Measurements from ENCODE around the gene TMC8. TPM values are rescaled to one million over a fixed set of nuclear protein-coding genes. Genes with fewer than 3 reads are reported as not detected.
A peak's percentile ranks its signal among the peaks of the same experiment; 100 is the strongest.
"Not testable (repeated sequence)": the region's sequence is repeated elsewhere in the genome, so short reads cannot be mapped to it uniquely, and the experiment has no call there.

TMC8 gene
- polyA plus RNA-seq = 7.6 TPM
- long read RNA-seq, donor 1 = 0 reads
- long read RNA-seq, donor 2, partial matches to known transcripts = 12 of 12 reads
- long read RNA-seq, donor 2, other reads (novel, unspliced or antisense) = 0 of 12 reads
- long read RNA-seq, donor 3 = 0 reads
- long read RNA-seq, donor 4 = 0 reads
- long read RNA-seq, donor 5 = 0 reads
- long read RNA-seq, donor 6 = 0 reads
- long read RNA-seq, donor 7 = 0 reads
- long read RNA-seq, donor 8 = 0 reads
- long read RNA-seq, donor 9 = 0 reads
- long read RNA-seq, donor 10 = 0 reads
- long read RNA-seq, donor 11 = 0 reads

- no peak within 1 kb of the TSS for H3K27ac ChIP-seq (ENCODE audit: low read length)
- WGBS (ENCODE audit: insufficient coverage, low lambda C conversion rate) = no CpG with 5 or more reads among the region's 10 CpGs
- H3K27me3 ChIP-seq (ENCODE audit: control insufficient read depth, insufficient read depth, low read length) = peaks cover 16% of the 10 kb centered on the region
- H3K4me3 ChIP-seq (ENCODE audit: low read length) = peak within 1 kb of the TSS; percentile 20
- peaks cover 11% of the 10 kb centered on the region for H3K36me3 ChIP-seq (ENCODE audit: control insufficient read depth, insufficient read depth, low read length)
- DNase-seq = peak in 1 of 2 donors; percentile 37
- H3K9me3 ChIP-seq (ENCODE audit: control insufficient read depth, low read depth, low read length) = peaks cover 12% of the 10 kb centered on the region
- H3K4me1 ChIP-seq (ENCODE audit: control insufficient read depth, insufficient read depth, low read length) = peaks cover 40% of the 10 kb centered on the region
These were observed at the start of gene TMC8 for GRCh38 chr17:78130437-78131101. TMC8 (plus strand) TSS chr17:78130771; CDS start chr17:78131589, 818 bp downstream.

GRCh38 chr17:78081551-78081950 lies 49.0 kb upstream of the TMC8 start:
- WGBS (ENCODE audit: insufficient coverage, low lambda C conversion rate) = 100% methylated on average over 1 of the region's 3 CpGs
- Histone ChIP-seq H3K27me3 (ENCODE audit: control insufficient read depth, insufficient read depth, low read length) (no peaks in the 10 kb centered on the region), H3K4me3 (ENCODE audit: low read length) (no peak overlapping the region), H3K4me1 (ENCODE audit: control insufficient read depth, insufficient read depth, low read length) (no peaks in the 10 kb centered on the region), H3K9me3 (ENCODE audit: control insufficient read depth, low read depth, low read length) (no peaks in the 10 kb centered on the region), H3K36me3 (ENCODE audit: control insufficient read depth, insufficient read depth, low read length) (peaks cover 16% of the 10 kb centered on the region), H3K27ac (ENCODE audit: low read length) (no peak overlapping the region)
- no peak for DNase-seq

GRCh38 chr17:78082355-78082872 lies 48.2 kb upstream of the TMC8 start:
- WGBS (ENCODE audit: insufficient coverage, low lambda C conversion rate) = no CpG with 5 or more reads among the region's 5 CpGs
- not testable (repeated sequence) for H3K9me3 ChIP-seq (ENCODE audit: control insufficient read depth, low read depth, low read length); H3K27ac ChIP-seq (ENCODE audit: low read length); DNase-seq; H3K4me3 ChIP-seq (ENCODE audit: low read length); H3K4me1 ChIP-seq (ENCODE audit: control insufficient read depth, insufficient read depth, low read length); H3K27me3 ChIP-seq (ENCODE audit: control insufficient read depth, insufficient read depth, low read length)
- H3K36me3 ChIP-seq (ENCODE audit: control insufficient read depth, insufficient read depth, low read length) = peaks cover 21% of the 10 kb centered on the region

- WGBS (ENCODE audit: insufficient coverage, low lambda C conversion rate) = no CpG with 5 or more reads among the region's 7 CpGs
- Histone ChIP-seq H3K27ac (ENCODE audit: low read length) (no peak overlapping the region), H3K9me3 (ENCODE audit: control insufficient read depth, low read depth, low read length) (no peaks in the 10 kb centered on the region), H3K27me3 (ENCODE audit: control insufficient read depth, insufficient read depth, low read length) (no peaks in the 10 kb centered on the region), H3K36me3 (ENCODE audit: control insufficient read depth, insufficient read depth, low read length) (peaks cover 20% of the 10 kb centered on the region), H3K4me1 (ENCODE audit: control insufficient read depth, insufficient read depth, low read length) (no peaks in the 10 kb centered on the region), H3K4me3 (ENCODE audit: low read length) (no peak overlapping the region)
- no peak for DNase-seq
These were observed 47.6 kb upstream of the TMC8 start for GRCh38 chr17:78082988-78083387.

GRCh38 chr17:78086740-78087139 lies 43.8 kb upstream of the TMC8 start:
- DNase-seq = no peak
- Histone ChIP-seq H3K9me3 (ENCODE audit: control insufficient read depth, low read depth, low read length) (no peaks in the 10 kb centered on the region), H3K4me3 (ENCODE audit: low read length) (no peak overlapping the region), H3K27ac (ENCODE audit: low read length) (no peak overlapping the region), H3K4me1 (ENCODE audit: control insufficient read depth, insufficient read depth, low read length) (no peaks in the 10 kb centered on the region), H3K36me3 (ENCODE audit: control insufficient read depth, insufficient read depth, low read length) (peaks cover 24% of the 10 kb centered on the region), H3K27me3 (ENCODE audit: control insufficient read depth, insufficient read depth, low read length) (no peaks in the 10 kb centered on the region)
- no CpG with 5 or more reads among the region's 13 CpGs for WGBS (ENCODE audit: insufficient coverage, low lambda C conversion rate)

- H3K27ac ChIP-seq (ENCODE audit: low read length) = no peak overlapping the region
These were observed 42.0 kb upstream of the TMC8 start for GRCh38 chr17:78088529-78088928.

GRCh38 chr17:78089576-78090281 lies 40.8 kb upstream of the TMC8 start:
- Histone ChIP-seq H3K27ac (ENCODE audit: low read length) (no peak overlapping the region), H3K27me3 (ENCODE audit: control insufficient read depth, insufficient read depth, low read length) (no peaks in the 10 kb centered on the region)
- WGBS (ENCODE audit: insufficient coverage, low lambda C conversion rate) = no CpG with 5 or more reads among the region's 7 CpGs

More at GRCh38 chr17:78088529-78088928, 42.0 kb upstream of the TMC8 start:
- Histone ChIP-seq H3K36me3 (ENCODE audit: control insufficient read depth, insufficient read depth, low read length) (peaks cover 31% of the 10 kb centered on the region), H3K4me1 (ENCODE audit: control insufficient read depth, insufficient read depth, low read length) (no peaks in the 10 kb centered on the region), H3K4me3 (ENCODE audit: low read length) (no peak overlapping the region), H3K9me3 (ENCODE audit: control insufficient read depth, low read depth, low read length) (no peaks in the 10 kb centered on the region), H3K27me3 (ENCODE audit: control insufficient read depth, insufficient read depth, low read length) (no peaks in the 10 kb centered on the region)
- no CpG with 5 or more reads among the region's 1 CpG for WGBS (ENCODE audit: insufficient coverage, low lambda C conversion rate)
- no peak for DNase-seq

GRCh38 chr17:78092794-78093324 lies 37.7 kb upstream of the TMC8 start:
- Histone ChIP-seq H3K27me3 (ENCODE audit: control insufficient read depth, insufficient read depth, low read length) (no peaks in the 10 kb centered on the region), H3K27ac (ENCODE audit: low read length) (no peak overlapping the region), H3K36me3 (ENCODE audit: control insufficient read depth, insufficient read depth, low read length) (peaks cover 50% of the 10 kb centered on the region), H3K4me3 (ENCODE audit: low read length) (no peak overlapping the region), H3K4me1 (ENCODE audit: control insufficient read depth, insufficient read depth, low read length) (no peaks in the 10 kb centered on the region), H3K9me3 (ENCODE audit: control insufficient read depth, low read depth, low read length) (no peaks in the 10 kb centered on the region)
- DNase-seq = no peak
- no CpG with 5 or more reads among the region's 6 CpGs for WGBS (ENCODE audit: insufficient coverage, low lambda C conversion rate)

More at GRCh38 chr17:78089576-78090281, 40.8 kb upstream of the TMC8 start:
- no peaks in the 10 kb centered on the region for H3K4me1 ChIP-seq (ENCODE audit: control insufficient read depth, insufficient read depth, low read length)
- DNase-seq = peak; percentile 17 to 47
- H3K9me3 ChIP-seq (ENCODE audit: control insufficient read depth, low read depth, low read length) = no peaks in the 10 kb centered on the region
- H3K36me3 ChIP-seq (ENCODE audit: control insufficient read depth, insufficient read depth, low read length) = peaks cover 36% of the 10 kb centered on the region
- H3K4me3 ChIP-seq (ENCODE audit: low read length) = no peak overlapping the region

GRCh38 chr17:78095035-78095434 lies 35.5 kb upstream of the TMC8 start:
- DNase-seq = no peak
- H3K27me3 ChIP-seq (ENCODE audit: control insufficient read depth, insufficient read depth, low read length) = no peaks in the 10 kb centered on the region
- WGBS (ENCODE audit: insufficient coverage, low lambda C conversion rate) = no CpG with 5 or more reads among the region's 6 CpGs

GRCh38 chr17:78096093-78096492 lies 34.5 kb upstream of the TMC8 start:
- H3K27me3 ChIP-seq (ENCODE audit: control insufficient read depth, insufficient read depth, low read length) = no peaks in the 10 kb centered on the region
- H3K9me3 ChIP-seq (ENCODE audit: control insufficient read depth, low read depth, low read length) = no peaks in the 10 kb centered on the region
- no peak overlapping the region for H3K27ac ChIP-seq (ENCODE audit: low read length)
- no peaks in the 10 kb centered on the region for H3K4me1 ChIP-seq (ENCODE audit: control insufficient read depth, insufficient read depth, low read length)
- no peak overlapping the region for H3K4me3 ChIP-seq (ENCODE audit: low read length)
- peaks cover 61% of the 10 kb centered on the region for H3K36me3 ChIP-seq (ENCODE audit: control insufficient read depth, insufficient read depth, low read length)
- no peak for DNase-seq
- no CpG with 5 or more reads among the region's 9 CpGs for WGBS (ENCODE audit: insufficient coverage, low lambda C conversion rate)

More at GRCh38 chr17:78095035-78095434, 35.5 kb upstream of the TMC8 start:
- Histone ChIP-seq H3K36me3 (ENCODE audit: control insufficient read depth, insufficient read depth, low read length) (peaks cover 60% of the 10 kb centered on the region), H3K4me1 (ENCODE audit: control insufficient read depth, insufficient read depth, low read length) (no peaks in the 10 kb centered on the region), H3K9me3 (ENCODE audit: control insufficient read depth, low read depth, low read length) (no peaks in the 10 kb centered on the region), H3K4me3 (ENCODE audit: low read length) (no peak overlapping the region), H3K27ac (ENCODE audit: low read length) (no peak overlapping the region)

All from large intestine (tissue), 12 donors.